GM12891 (cell line): Measurements from ENCODE around the gene ZNF48.

Experiments
- POLR2A ChIP-seq: IDR thresholded peaks from 2 replicates; pipeline ENCODE4 v1.6.1; 2011; ENCODE audit warnings: low read depth, low read length, control low read depth
- POLR2AphosphoS5 ChIP-seq: IDR thresholded peaks from 2 replicates; pipeline ENCODE4 v1.6.1; 2011; ENCODE audit warnings: low read depth, low read length, control low read depth

- TF ChIP-seq POLR2AphosphoS5 (no peak), POLR2A (no peak)
These were observed 20.7 kb upstream of the ZNF48 start, which contains the start of gene MYL11 for GRCh38 chr16:30374538-30374937.
